Endothelial cell (in vitro differentiated cells): Measurements from ENCODE around the gene ANAPC2. TPM values are rescaled to one million over a fixed set of nuclear protein-coding genes. Genes with fewer than 3 reads are reported as not detected.

Experiments used
- DNase-seq: peaks from one replicate; pipeline ENCODE4 v3.0.0; 2021; ENCODE audit warnings: low spot score
- H3K27ac Mint-ChIP-seq: one replicate; pipeline ENCODE4 v1.8.0; 2021; ENCODE audit warnings: mixed read lengths, inconsistent platforms; ENCODE audit not compliant: unreplicated experiment
- H3K27me3 Mint-ChIP-seq: one replicate; pipeline ENCODE4 v1.8.0; 2021; ENCODE audit warnings: mild to moderate bottlenecking, moderate library complexity, mixed read lengths, inconsistent platforms; ENCODE audit not compliant: unreplicated experiment
- H3K36me3 Mint-ChIP-seq: one replicate; pipeline ENCODE4 v1.8.0; 2021; ENCODE audit warnings: mild to moderate bottlenecking, low read depth, mixed read lengths, inconsistent platforms; ENCODE audit not compliant: unreplicated experiment
- H3K4me1 Mint-ChIP-seq: one replicate; pipeline ENCODE4 v1.8.0; 2021; ENCODE audit warnings: mild to moderate bottlenecking, mixed read lengths, inconsistent platforms; ENCODE audit not compliant: unreplicated experiment
- H3K4me3 Mint-ChIP-seq: one replicate; pipeline ENCODE4 v1.8.0; 2021; ENCODE audit warnings: mild to moderate bottlenecking, mixed read lengths, inconsistent platforms; ENCODE audit not compliant: unreplicated experiment
- H3K9me3 Mint-ChIP-seq: one replicate; pipeline ENCODE4 v1.8.0; 2021; ENCODE audit warnings: mixed read lengths, inconsistent platforms; ENCODE audit not compliant: unreplicated experiment
- CTCF ChIP-seq: fragments of 200-600 bp; sonication (generic); IDR thresholded peaks from one replicate; pipeline ENCODE4 v1.5.0; 2021; ENCODE audit warnings: antibody characterized with exemption; ENCODE audit not compliant: unreplicated experiment
- total RNA-seq: library from RNA; stranded (reverse); fragmentation: NEBNext Ultra II Directional; extraction: Animal tissue kit (Norgen Biotek cat#: 25700); gene quantifications from one replicate; pipeline ENCODE4 v1.2.1, GENCODE V29; 2021; ENCODE audit not compliant: unreplicated experiment

Gene ANAPC2
- total RNA-seq, 1 donor from 2014 or later, result 76.8 TPM

DNA sequence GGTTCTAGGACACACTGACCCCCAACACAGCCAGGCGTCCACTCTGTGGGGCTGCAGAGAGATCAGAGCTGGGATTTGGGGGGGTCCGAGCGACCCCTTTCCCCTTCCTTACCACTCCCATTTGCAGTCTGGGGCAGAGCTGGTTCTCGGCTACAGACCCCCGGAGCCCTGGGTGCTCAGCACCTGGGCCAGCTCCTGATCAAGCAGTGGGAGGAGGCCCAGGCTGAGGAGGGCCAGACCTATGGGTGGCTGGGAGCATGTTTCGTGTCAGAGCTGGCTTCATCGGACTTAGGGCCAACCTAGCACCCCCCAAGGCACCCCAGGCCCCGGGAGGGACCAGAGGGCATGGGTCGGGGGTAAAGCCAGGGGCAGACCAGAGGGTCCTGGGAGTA is 41.8 kb downstream of the ANAPC2 start:
- Mint-ChIP-seq H3K4me3 (no peak overlapping the region), H3K27ac (no peak overlapping the region), H3K36me3 (peaks cover 4% of the 10 kb centered on the region), H3K9me3 (no peaks in the 10 kb centered on the region), H3K4me1 (peaks cover 3% of the 10 kb centered on the region), H3K27me3 (peaks cover 21% of the 10 kb centered on the region)
- no peak for TF ChIP-seq CTCF
- no peak for DNase-seq

DNA sequence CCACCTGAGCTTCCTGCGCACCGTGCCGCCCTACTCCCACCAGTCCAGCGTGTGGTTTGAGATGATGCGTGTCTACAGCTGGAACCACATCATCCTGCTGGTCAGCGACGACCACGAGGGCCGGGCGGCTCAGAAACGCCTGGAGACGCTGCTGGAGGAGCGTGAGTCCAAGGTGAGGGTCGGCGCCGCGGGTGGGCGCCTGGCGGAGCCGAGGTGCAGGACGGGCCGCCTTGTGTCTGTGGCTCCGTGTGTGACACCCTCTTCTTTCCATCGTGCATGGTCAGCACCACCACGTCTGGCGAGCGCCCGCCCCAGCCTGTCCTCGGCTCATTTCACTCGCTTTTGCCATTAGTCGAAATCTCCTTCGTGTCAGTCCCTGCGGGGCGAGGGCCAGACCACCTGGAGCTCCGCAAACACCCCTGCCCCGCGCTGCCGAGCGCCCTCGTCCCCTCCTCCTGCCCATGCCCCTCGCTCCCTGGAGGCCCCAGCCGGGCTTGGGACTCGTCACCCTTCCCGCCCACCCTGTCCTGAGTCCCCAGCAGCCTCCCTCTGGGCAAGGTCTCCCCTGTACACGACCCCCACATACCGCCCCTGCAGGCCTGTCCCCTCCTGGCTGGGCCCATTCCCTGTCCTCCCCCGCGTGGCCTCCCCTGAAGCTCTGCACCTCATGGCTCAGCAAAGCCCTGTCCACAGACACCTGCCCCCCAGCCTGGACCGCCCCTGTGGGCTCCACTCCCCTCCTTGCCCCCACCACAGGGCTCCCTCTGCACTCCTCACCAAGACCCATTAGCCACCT is 42.4 kb downstream of the ANAPC2 start:
- no peaks in the 10 kb centered on the region for H3K9me3 Mint-ChIP-seq
- peaks cover 3% of the 10 kb centered on the region for H3K4me1 Mint-ChIP-seq
- no peak for TF ChIP-seq CTCF
- peaks cover 4% of the 10 kb centered on the region for H3K36me3 Mint-ChIP-seq
- no peak overlapping the region for H3K27ac Mint-ChIP-seq
- no peak for DNase-seq
- peaks cover 22% of the 10 kb centered on the region for H3K27me3 Mint-ChIP-seq
- H3K4me3 Mint-ChIP-seq, result no peak overlapping the region

DNA sequence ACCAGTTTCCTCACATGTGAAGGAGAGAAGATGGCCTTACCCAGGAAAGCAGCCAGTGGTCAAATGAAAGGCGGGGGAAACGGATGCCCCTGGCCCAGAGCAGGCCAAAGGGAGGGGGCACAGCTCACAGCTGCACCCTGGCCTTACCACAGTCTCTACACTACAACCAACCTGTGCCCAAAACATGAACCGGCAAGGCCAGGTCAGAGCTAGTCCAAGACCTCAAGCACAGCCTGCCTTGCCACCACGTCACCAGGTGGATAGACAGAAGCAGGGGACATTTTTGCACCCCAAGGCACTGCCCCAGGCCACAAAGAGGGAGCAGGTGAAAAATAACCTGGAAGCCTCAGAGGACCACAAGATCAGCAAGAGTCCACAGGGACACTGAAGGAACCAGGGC is 44.9 kb downstream of the ANAPC2 start:
- Mint-ChIP-seq H3K4me1 (peaks cover 3% of the 10 kb centered on the region), H3K36me3 (peaks cover 4% of the 10 kb centered on the region), H3K27ac (no peak overlapping the region), H3K9me3 (no peaks in the 10 kb centered on the region), H3K4me3 (no peak overlapping the region), H3K27me3 (peaks cover 35% of the 10 kb centered on the region)
- no peak for DNase-seq
- no peak for TF ChIP-seq CTCF

DNA sequence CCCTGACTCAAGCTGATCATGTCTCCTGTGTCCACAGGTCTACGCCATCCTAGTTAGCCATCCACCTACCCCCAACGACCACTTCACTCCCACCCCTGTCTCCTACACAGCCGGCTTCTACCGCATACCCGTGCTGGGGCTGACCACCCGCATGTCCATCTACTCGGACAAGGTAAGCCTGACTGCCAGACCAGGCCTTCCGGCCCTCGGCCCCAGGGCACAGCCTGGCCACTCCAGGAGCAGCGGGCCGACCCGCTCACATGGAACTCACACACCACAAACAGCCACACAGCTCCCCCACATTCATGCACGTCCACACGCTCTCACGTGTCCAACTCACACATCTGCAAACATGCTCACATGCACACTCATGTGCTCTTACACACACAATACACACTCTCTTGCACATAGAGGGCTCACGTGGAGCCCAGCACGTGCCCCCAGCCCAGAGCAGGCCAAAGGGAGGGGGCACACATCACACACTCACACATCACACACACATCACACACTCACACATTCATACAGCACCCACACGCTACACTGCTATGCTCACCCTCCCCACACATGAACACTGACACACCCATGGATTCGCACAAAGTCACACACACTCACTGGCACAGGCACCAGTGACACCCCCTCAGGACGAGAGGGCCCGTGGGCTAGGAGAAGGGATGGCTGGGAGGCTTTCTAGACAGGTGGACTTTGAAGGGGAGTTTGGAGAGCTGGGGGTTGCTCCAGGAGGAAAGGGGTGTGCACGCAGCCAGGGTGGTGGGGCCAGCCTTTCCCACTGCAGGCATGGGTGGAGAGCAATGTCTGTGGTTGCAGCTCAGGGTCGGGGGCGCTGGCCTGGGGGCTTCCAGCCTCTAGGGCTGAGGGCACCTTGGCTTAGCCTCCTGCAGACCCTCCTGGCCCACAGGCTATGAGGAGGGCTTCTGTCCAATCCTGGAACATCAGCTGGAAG is 46.1 kb downstream of the ANAPC2 start:
- no peak overlapping the region for H3K27ac Mint-ChIP-seq
- no peak for TF ChIP-seq CTCF
- H3K27me3 Mint-ChIP-seq, result peaks cover 37% of the 10 kb centered on the region
- no peak for DNase-seq
- peaks cover 4% of the 10 kb centered on the region for H3K36me3 Mint-ChIP-seq
- H3K9me3 Mint-ChIP-seq, result no peaks in the 10 kb centered on the region
- no peak overlapping the region for H3K4me3 Mint-ChIP-seq
- peaks cover 3% of the 10 kb centered on the region for H3K4me1 Mint-ChIP-seq
